GM21423 (cell line): ENCODE results near the gene IPO4.

Experiments
- ATAC-seq: cut with Tn5 transposase; IDR thresholded peaks from one replicate; pipeline ENCODE4 v1.9.1; 2021; ENCODE audit warnings: mild to moderate bottlenecking, moderate library complexity; ENCODE audit not compliant: unreplicated experiment

The IPO4 gene

GRCh38 chr14:24195186-24196070 is 6.8 kb upstream of the IPO4 start, which contains the start of gene TM9SF1:
Gene TM9SF1, minus strand, starts transcription at chr14:24195441. Its CDS starts 422 bp downstream, at chr14:24195019.
- peak; percentile 84 for ATAC-seq

DNA sequence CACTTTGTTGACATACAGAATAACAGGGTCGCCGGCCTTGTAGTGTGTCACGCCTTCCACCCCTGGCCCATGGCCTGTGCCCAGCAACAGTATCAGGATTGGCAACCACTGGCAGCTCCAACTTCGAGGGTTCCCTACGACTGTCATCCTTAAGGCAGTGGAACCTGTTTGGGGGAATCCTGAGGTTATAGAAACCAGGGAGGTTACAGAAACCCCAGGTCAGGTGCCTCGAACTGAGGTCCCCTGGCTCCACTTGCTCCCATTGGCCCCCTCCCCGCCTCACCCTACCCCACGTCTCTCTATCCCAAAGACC is 6.2 kb upstream of the IPO4 start:
- no peak for ATAC-seq

- ATAC-seq = no peak
Measured at GRCh38 chr14:24194186-24194872, 5.7 kb upstream of the IPO4 start.

DNA sequence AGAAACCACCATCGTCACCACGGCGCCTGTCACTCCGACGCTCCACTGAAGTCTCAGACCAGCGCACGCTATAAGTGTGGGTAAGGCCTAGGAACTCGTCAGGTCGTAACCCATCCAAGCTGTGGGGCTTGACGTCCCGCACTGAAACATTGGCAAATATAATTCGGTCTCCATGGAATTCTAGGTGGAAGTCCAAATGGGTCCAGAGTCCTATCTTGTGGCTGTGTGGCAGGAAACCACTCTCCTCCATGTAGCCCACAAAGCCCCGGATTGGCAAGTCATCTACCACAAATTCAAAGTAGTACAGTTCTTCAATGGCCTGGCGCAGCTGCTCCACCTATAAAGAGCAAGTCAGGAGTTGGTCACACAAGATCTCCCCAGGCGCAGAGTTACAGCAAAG is 4.3 kb upstream of the IPO4 start:
- no peak for ATAC-seq

- ATAC-seq = no peak
Measured at GRCh38 chr14:24190416-24190815, 1.8 kb upstream of the IPO4 start.

DNA sequence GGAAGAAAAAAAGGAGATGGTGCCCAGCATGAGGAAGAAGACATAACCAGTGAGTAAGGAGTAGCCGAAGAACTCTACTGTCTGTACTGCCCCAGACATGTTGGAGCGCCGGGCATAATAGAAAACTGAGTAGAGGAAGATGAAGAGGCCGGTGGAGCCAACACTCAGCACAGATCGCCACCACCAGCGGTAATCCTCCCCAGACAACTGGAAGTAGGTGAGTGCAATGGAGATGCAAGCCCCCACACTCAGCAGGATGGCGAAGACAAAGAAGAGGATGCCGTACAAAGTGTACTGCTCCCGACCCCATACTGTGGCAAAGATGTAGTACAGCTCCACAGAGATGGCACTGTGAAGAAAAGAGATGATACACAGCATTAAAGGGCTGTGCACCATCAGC is 844 bp upstream of the IPO4 start:
- no peak for ATAC-seq

GRCh38 chr14:24189059-24189375 is 401 bp upstream of the IPO4 start:
- no peak for ATAC-seq

GRCh38 chr14:24187539-24187915 is 1.1 kb downstream of the IPO4 start:
- no peak for ATAC-seq

DNA sequence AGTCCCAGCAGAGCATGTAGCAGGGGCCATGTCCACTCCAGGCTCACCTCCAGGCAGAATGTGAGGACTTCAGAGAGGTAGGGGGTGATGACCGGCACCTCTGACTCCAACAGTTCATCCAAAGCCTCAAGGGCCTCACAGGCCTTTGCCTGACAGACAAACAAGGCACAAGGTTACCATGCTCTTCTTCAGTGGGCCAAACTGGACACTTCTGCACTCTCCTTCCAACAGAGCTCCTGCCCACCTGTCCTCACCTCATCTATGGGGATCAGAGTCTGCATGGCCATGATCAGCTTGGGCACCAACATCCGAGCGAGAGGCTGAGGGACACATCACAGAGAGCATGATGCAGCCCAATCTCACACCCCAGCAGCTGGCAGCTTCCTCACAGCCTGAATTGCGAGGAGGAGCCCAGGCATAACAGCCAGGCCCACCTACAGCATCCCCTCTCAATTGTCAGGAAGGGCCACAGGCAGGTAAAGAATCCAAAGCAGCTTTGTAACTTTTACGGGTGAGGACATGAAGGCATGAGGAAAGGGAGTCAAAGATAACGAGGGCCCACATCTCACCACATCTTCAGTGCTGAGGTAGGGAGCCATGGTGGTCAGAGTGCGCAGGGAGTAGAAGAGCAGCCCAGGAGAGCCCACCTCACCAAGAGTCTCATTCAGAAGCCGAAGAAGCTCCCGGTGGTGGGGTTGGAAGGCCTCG is 1.6 kb downstream of the IPO4 start:
- ATAC-seq = no peak

DNA sequence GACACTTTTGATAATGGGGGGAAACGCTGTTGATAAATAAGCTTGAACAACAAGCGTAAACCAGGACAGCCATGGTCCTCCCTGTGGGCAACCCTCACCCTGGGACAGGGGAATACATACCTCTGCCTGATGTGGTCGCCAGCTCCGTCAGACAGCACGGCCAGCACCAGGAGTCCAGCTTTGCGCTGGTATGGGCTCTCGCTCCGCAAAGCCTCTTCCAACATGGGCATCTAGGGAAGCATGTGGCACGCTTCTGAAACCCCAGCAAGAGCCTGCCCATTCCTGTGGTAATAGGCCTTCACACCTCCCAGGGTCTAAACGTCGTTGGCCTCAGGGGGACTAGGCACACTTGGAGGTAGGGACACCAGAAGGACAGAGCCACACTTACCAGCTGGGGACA is 2.9 kb downstream of the IPO4 start:
- ATAC-seq = no peak

DNA sequence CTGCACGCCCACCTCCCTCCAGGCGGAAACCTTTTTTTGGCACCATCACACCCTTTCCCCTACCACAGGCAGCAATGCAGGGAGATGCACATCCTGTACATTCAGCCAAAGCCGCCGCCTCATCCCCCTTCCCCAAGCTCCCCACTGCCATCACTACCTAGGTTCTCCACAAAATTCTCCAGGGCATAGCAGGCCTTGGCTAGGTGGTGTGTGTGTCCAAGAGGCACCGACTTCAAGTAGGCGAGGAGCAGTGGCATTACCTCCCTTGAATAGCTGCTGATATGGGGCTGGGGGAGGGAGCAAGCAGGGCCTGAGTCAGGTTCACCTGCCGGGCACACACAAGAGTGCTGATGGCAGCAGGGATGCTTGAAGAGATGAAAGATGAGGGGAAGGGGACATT is 3.6 kb downstream of the IPO4 start:
- ATAC-seq = no peak

DNA sequence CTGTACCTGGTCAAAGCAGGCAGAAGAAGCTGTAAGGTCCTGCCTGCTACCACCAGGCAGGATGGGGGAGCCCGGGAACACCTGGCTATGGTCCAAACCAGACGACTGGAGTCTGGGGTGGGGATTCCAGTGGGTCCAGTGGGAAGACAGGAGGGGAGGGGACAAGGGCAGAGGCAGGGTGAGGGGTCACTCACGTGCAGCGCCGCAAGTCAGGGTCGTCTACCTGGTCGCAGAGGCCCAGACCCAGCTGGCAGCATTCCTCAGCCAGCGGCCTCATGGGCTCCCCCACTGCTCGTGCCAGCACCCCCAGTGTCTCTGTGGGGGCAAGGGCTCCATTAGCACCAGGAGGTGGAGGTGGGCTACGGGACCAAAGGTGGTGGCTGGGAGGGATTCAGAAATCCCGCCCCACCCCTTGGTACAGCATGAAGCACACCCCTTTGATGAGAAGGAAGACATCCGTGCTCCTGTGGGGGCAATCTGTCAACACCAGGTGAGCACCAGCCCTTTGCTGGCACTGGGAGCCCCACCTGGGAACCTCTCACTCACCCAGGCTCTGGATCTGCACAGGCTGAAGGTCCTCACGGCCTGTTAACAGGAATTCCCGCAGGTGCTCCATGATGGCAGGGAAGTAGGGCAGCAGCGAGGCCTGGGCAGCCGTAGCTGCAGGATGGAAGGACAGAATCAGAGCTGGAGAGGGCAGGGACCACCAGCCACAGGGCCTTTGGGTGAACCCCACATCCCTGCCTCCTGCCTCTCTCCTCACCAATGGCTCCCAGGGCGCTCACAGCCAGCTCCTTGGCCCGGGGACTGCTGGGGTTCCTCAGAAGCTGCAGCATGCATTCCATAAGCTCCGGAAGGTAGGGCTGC is 4.3 kb downstream of the IPO4 start:
- ATAC-seq = no peak

DNA sequence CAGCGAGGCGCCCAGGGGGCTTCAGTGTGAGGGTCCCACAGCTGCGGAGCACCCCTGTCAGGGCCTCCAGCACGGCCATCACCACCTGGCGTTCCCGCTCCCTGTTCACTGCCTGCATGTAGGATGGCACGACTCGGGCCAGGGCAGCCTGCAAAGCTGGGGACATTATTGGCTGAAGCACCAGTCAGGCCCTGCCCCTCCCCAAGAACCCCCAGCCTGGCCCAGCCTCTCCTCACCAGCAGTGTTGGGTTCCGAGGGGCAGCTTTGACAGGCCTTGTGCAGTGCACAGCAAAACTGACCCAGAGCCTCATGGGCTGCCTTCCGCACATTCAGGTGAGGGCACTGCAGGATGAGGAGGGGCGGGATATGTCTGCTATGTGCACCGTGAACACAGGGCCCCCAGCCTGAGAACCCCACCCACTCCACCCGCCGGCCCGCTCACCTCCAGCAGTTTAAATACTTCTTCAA is 5.6 kb downstream of the IPO4 start:
- ATAC-seq = no peak

DNA sequence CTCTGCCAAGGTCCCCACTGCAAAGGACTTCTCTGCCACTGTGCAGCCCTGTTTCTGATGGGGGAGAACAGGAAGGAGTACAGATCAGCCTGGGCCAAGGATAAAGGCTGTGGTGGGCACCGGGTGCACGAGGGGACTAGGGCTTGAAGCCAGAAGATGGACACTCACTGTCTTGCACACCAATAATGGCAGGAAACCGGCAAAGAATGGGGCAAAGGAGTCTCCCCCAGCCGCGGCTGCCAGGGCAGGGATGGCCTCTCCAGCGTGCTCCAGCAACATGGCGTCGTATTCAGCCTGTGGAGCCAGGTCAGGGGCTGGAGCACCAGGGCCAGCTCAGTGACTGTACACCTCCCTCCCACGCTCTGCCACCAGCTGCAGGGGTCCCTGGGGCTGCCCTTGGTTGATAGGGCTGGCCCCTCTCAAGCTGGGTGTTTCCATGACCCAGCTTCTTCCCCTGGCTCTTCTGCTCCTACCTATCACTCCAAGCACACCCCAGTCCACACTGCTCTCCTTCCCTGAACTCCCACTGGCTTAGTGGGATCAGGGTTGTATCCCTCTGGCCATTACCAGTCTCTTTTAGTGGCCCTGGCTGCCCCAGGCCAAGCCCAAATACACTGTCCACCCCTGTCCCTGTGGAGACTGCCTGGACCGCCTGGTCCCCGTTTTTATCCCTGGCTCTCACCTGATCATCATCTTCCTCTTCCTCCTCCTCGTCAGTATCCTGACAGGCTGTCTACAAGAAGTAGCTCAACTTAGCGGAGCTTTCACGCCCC is 6.3 kb downstream of the IPO4 start:
- no peak for ATAC-seq

DNA sequence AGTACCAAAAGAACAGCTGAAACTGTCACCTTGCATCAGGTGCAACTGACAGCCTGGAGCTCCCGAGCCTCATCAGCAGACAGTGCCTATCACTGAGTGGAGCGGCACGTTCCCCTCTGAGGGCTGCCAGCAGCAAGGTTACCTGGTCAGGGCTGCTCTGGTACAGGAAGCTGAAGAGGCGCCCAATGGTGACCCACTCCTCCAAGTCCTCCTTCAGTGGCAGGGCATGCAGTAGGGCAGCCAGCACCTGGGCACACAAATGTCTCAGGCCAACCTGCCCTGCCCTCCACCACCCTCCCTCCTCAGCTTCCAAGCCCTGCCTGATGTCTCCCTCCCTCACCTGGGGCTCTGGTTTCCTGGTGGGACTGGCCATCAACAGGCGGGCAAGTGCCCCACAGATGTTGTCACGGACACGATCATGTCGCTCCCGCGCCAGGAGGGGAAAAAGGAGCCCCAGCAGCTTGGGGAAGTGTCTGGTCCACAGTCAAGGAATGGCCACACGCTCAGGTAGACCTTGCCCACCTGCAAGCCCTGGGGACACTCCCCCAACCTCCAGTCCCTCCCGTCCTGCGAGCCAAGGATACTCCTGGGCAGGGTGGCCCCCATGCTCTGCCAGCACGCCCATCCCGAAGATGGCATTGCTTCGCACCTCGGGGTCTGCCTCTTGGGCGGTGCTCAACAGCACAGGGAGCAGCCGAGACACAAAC is 7.1 kb downstream of the IPO4 start:
- ATAC-seq = no peak

DNA sequence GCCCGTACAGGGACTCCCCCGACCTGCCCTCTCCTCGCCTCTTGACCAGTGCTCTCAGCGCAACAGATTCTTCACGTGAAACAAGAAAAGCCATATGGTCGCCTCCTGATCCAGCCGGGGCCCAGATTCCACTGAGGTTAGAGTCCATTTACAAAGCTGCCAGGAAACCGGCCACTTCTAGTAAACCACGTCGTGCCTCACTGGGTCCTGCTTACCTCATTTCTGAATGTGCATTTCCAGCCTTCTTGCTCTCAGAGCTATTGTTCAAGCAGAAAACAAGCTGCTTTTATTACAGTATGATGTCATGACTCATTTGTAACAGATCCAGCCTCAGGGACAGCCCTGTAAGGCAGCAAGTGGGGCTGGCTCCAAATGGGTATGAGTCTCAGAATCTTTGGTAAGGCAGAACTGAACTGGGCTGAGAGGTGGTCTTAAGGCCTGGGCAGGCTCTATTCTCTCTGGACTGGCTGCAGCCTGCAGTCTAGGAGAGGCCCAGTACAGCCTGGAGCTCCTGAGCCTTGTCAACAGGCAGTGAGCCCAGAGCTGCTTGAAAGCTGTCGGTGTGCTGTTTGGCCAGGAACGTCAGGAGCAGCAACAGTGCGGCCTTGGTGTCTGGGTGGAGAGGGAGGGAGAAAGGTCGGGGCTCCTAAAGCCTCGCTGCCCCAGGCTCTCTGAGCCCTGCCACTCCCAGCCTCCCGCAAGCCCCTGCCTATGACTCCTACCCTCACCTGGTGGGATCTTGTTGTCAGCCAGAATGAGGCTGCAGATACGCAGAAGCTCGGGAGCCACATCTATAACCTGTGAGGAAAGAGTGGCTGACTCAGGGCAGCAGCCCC is 8.4 kb downstream of the IPO4 start:
- no peak for ATAC-seq

- no peak for ATAC-seq
Measured at GRCh38 chr14:24179294-24179960, 9.2 kb downstream of the IPO4 start.
